Neural crest cell (in vitro differentiated cells): ENCODE measurements around the gene IP6K2. TPM values are rescaled to one million over a fixed set of nuclear protein-coding genes. Genes with fewer than 3 reads are reported as not detected.

Source experiments
- DNase-seq: peaks from one replicate; pipeline ENCODE4 v3.0.0; 2021; ENCODE audit warnings: low read depth, mixed read lengths, low spot score
- H3K27ac Mint-ChIP-seq: one replicate; pipeline ENCODE4 v1.8.0; 2021; ENCODE audit warnings: mild to moderate bottlenecking, mixed read lengths; ENCODE audit not compliant: unreplicated experiment
- H3K27me3 Mint-ChIP-seq: 2 replicates; pipeline ENCODE4 v1.8.0; 2021; ENCODE audit warnings: low read depth, mild to moderate bottlenecking, mixed read lengths
- H3K36me3 Mint-ChIP-seq: 2 replicates; pipeline ENCODE4 v1.8.0; 2021; ENCODE audit warnings: low read depth, mild to moderate bottlenecking, mixed read lengths
- H3K4me1 Mint-ChIP-seq: 2 replicates; pipeline ENCODE4 v1.8.0; 2021; ENCODE audit warnings: mixed read lengths
- H3K4me3 Mint-ChIP-seq: one replicate; pipeline ENCODE4 v1.8.0; 2021; ENCODE audit warnings: mild to moderate bottlenecking, mixed read lengths
- H3K9me3 Mint-ChIP-seq: 2 replicates; pipeline ENCODE4 v1.8.0; 2021; ENCODE audit warnings: mixed read lengths
- CTCF ChIP-seq: fragments of 200-600 bp; sonication (generic); conservative IDR thresholded peaks from 2 replicates; pipeline ENCODE4 v1.5.0; 2021; ENCODE audit warnings: antibody characterized with exemption, mild to moderate bottlenecking
- total RNA-seq: library from RNA; stranded (reverse); gene quantifications from 2 replicates; pipeline ENCODE4 v1.2.1, GENCODE V29; 2021

IP6K2 gene
- total RNA-seq, 1 donor from 2014 or later, result 139 TPM

GRCh38 chr3:48696156-48696555, 20.9 kb downstream of the IP6K2 start:
- no peak for TF ChIP-seq CTCF
- no peaks in the 10 kb centered on the region for H3K9me3 Mint-ChIP-seq
- peaks cover 21% of the 10 kb centered on the region for H3K4me1 Mint-ChIP-seq

GRCh38 chr3:48695393-48695753, 21.6 kb downstream of the IP6K2 start:
- no peak for DNase-seq
- no peaks in the 10 kb centered on the region for H3K9me3 Mint-ChIP-seq
- H3K4me3 Mint-ChIP-seq, result no peak overlapping the region
- no peaks in the 10 kb centered on the region for H3K27me3 Mint-ChIP-seq
- H3K4me1 Mint-ChIP-seq, result peaks cover 21% of the 10 kb centered on the region
- H3K36me3 Mint-ChIP-seq, result peaks cover 23% of the 10 kb centered on the region
- no peak for TF ChIP-seq CTCF
- H3K27ac Mint-ChIP-seq, result peak overlapping the region; percentile 79

More at GRCh38 chr3:48696156-48696555, 20.9 kb downstream of the IP6K2 start:
- Mint-ChIP-seq H3K36me3 (peaks cover 21% of the 10 kb centered on the region), H3K27ac (no peak overlapping the region), H3K27me3 (no peaks in the 10 kb centered on the region), H3K4me3 (no peak overlapping the region)
- DNase-seq, result no peak

GRCh38 chr3:48694610-48695392, 22.2 kb downstream of the IP6K2 start:
- no peaks in the 10 kb centered on the region for H3K9me3 Mint-ChIP-seq
- H3K4me3 Mint-ChIP-seq, result no peak overlapping the region
- peaks cover 23% of the 10 kb centered on the region for H3K36me3 Mint-ChIP-seq
- no peak for DNase-seq
- TF ChIP-seq CTCF, result no peak
- H3K4me1 Mint-ChIP-seq, result peaks cover 21% of the 10 kb centered on the region
- H3K27ac Mint-ChIP-seq, result peak overlapping the region; percentile 79
- no peaks in the 10 kb centered on the region for H3K27me3 Mint-ChIP-seq

GRCh38 chr3:48693826-48694225, 23.2 kb downstream of the IP6K2 start:
- no peak overlapping the region for H3K27ac Mint-ChIP-seq
- H3K4me1 Mint-ChIP-seq, result peaks cover 18% of the 10 kb centered on the region
- no peaks in the 10 kb centered on the region for H3K27me3 Mint-ChIP-seq
- H3K4me3 Mint-ChIP-seq, result no peak overlapping the region
- no peaks in the 10 kb centered on the region for H3K9me3 Mint-ChIP-seq
- peaks cover 19% of the 10 kb centered on the region for H3K36me3 Mint-ChIP-seq
- TF ChIP-seq CTCF, result no peak
- DNase-seq, result no peak

- no peak for DNase-seq
- Mint-ChIP-seq H3K27me3 (no peaks in the 10 kb centered on the region), H3K36me3 (peaks cover 22% of the 10 kb centered on the region), H3K4me1 (peaks cover 18% of the 10 kb centered on the region), H3K4me3 (no peak overlapping the region), H3K9me3 (no peaks in the 10 kb centered on the region), H3K27ac (no peak overlapping the region)
- TF ChIP-seq CTCF, result no peak
These were observed 24.5 kb downstream of the IP6K2 start for GRCh38 chr3:48692551-48692950.
